OCI-LY7 (cell line): ENCODE data around the gene ITGAD. TPM values are rescaled to one million over a fixed set of nuclear protein-coding genes. Genes with fewer than 3 reads are reported as not detected.

Source experiments
- BruUV-seq: library from RNA; stranded (reverse); fragments of 400-500 nt; replicated peaks from 2 replicates; lab custom pipeline; 2021; lab: Mats Ljungman, UMichigan
- CTCF ChIA-PET: fragments of 300-600 bp; sonication (Branson Sonifier 250); formaldehyde crosslinking; loops from one replicate; lab custom pipeline; 2022; ENCODE audit warnings: antibody characterized with exemption; ENCODE audit not compliant: unreplicated experiment; lab: Charles Lee
- POLR2A ChIA-PET: fragments of 300-600 bp; sonication (Branson Sonifier 250); formaldehyde crosslinking; loops from one replicate; lab custom pipeline; 2022; ENCODE audit warnings: antibody characterized with exemption; lab: Charles Lee
- DNase-seq: peaks from one replicate; pipeline ENCODE4 v3.0.0-alpha.2; 2015; ENCODE audit warnings: low spot score
- H2AFZ ChIP-seq: fragments of 200-600 bp; sonication (generic), shearing (Covaris generic); 2 replicates; pipeline ENCODE4 v1.6.1; 2014; ENCODE audit warnings: mild to moderate bottlenecking, antibody characterized with exemption, low read length, moderate library complexity
- H3K27ac ChIP-seq: fragments of 200-600 bp; sonication (generic); 2 replicates; pipeline ENCODE4 v1.5.1; 2014; ENCODE audit warnings: mixed run types, low read depth, mild to moderate bottlenecking, moderate library complexity, low read length, inconsistent platforms; ENCODE audit not compliant: poor library complexity, severe bottlenecking
- H3K36me3 ChIP-seq: fragments of 200-600 bp; sonication (generic); 2 replicates; pipeline ENCODE4 v1.6.1; 2014; ENCODE audit warnings: mild to moderate bottlenecking, antibody characterized with exemption, low read length, moderate library complexity, mixed read lengths; ENCODE audit not compliant: insufficient read depth
- H3K4me1 ChIP-seq: fragments of 200-600 bp; sonication (generic); 2 replicates; pipeline ENCODE4 v1.5.1; 2014; ENCODE audit warnings: mild to moderate bottlenecking, low read length; ENCODE audit not compliant: insufficient read depth, poor library complexity, severe bottlenecking
- H3K4me2 ChIP-seq: fragments of 200-600 bp; sonication (generic); 2 replicates; pipeline ENCODE4 v1.6.1; 2014; ENCODE audit warnings: mild to moderate bottlenecking, low read length
- H3K4me3 ChIP-seq: fragments of 200-600 bp; sonication (generic); 2 replicates; pipeline ENCODE4 v1.5.1; 2014; ENCODE audit warnings: mild to moderate bottlenecking, low read depth, low read length; ENCODE audit not compliant: poor library complexity, severe bottlenecking
- H3K79me2 ChIP-seq: fragments of 200-600 bp; sonication (generic); 2 replicates; pipeline ENCODE4 v1.6.1; 2016; ENCODE audit warnings: low read depth, mild to moderate bottlenecking, low read length, moderate library complexity, mixed read lengths; ENCODE audit not compliant: insufficient read depth
- H3K9me2 ChIP-seq: fragments of 200-600 bp; sonication (generic); 2 replicates; pipeline ENCODE4 v1.6.1; 2016; ENCODE audit warnings: mild to moderate bottlenecking, low read length, mixed read lengths; ENCODE audit not compliant: insufficient read depth
- H3K9me3 ChIP-seq: fragments of 200-600 bp; sonication (generic); 2 replicates; pipeline ENCODE4 v1.6.1; 2014; ENCODE audit warnings: mild to moderate bottlenecking, mixed run types, low read length, mixed read lengths
- H4K20me1 ChIP-seq: fragments of 200-600 bp; sonication (generic); 2 replicates; pipeline ENCODE4 v1.6.1; 2014; ENCODE audit warnings: mild to moderate bottlenecking, antibody characterized with exemption, low read length, moderate library complexity, mixed read lengths; ENCODE audit not compliant: insufficient read depth
- EZH2phosphoT487 ChIP-seq: fragments of 200-600 bp; sonication (generic); IDR thresholded peaks from 2 replicates; pipeline ENCODE4 v1.6.1; 2018; ENCODE audit warnings: low read depth, borderline replicate concordance, mild to moderate bottlenecking, mixed run types, antibody characterized with exemption, low read length, moderate library complexity, mixed read lengths
- intact Hi-C: fragments of 100-400 bp; cut with micrococcal nuclease; formaldehyde crosslinking; loops from one replicate; pipeline ENCODE4 v1.10.0; 2022; ENCODE audit not compliant: unreplicated experiment
- total RNA-seq, 2 experiments: library from RNA; depleted of rRNA in 1 of 2; stranded (reverse); fragments of >200 nt in 1 of 2; shearing (Covaris generic) in 1 of 2; gene quantifications; 2 replicates each; pipeline ENCODE4 v1.2.3, GENCODE V29; 2014 to 2022
- TF ChIP-seq, protein P1 (sequence below): fragments of 200-600 bp; sonication (generic); conservative IDR thresholded peaks from 2 replicates; pipeline ENCODE4 v1.5.1; 2014; ENCODE audit warnings: mild to moderate bottlenecking, antibody characterized with exemption, low read length, moderate library complexity, mixed read lengths

ITGAD gene
- total RNA-seq, 2 experiments from 2014 or later: not detected

DNA sequence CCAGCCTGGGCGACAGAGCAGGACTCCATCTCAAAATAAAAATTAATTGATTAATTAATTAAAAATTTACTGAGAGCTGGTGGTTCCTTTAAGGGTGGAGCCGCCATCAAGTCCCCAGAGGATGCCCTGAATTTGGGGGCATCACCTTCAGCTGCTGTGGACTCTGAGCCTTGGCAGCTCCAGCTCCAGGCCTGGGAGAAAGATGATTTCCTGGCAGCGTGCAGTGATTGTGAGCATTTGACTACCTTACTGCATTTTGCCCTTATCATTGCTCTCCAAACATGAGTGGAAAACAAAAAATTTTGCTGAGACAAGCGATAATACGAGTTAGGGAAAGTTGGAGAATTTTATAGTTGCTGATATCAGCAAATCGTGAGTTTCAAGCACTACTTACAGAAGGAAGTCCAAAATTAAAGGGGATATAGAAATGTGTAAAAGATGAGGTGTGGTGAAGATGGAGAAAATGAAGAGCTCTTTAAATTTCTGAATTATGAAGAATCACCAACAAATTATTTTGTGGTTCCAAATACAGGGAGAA lies 2.6 kb upstream of the ITGAD start:
- no peak overlapping the region for H3K4me2 ChIP-seq
- DNase-seq: no peak
- no TSS peak for BruUV-seq
- intact Hi-C loops: no loop called here
- H2AFZ ChIP-seq: no peak overlapping the region
- H3K4me1 ChIP-seq: no peaks in the 10 kb centered on the region
- H3K4me3 ChIP-seq: no peak overlapping the region
- H4K20me1 ChIP-seq: no peaks in the 10 kb centered on the region
- H3K36me3 ChIP-seq: no peaks in the 10 kb centered on the region
- no peak overlapping the region for H3K27ac ChIP-seq
- no peaks in the 10 kb centered on the region for H3K9me2 ChIP-seq
- ChIA-PET POLR2A (interaction anchor here (0.5 kb wide), 1 partner anchor 114 kb away, joined by 3 read pairs; no protein-coding TSS in a partner anchor), CTCF (no interaction called here)
- no peaks in the 10 kb centered on the region for H3K9me3 ChIP-seq
- no peaks in the 10 kb centered on the region for H3K79me2 ChIP-seq
- no peak for TF ChIP-seq EZH2phosphoT487
- TF ChIP-seq, protein P1, sequence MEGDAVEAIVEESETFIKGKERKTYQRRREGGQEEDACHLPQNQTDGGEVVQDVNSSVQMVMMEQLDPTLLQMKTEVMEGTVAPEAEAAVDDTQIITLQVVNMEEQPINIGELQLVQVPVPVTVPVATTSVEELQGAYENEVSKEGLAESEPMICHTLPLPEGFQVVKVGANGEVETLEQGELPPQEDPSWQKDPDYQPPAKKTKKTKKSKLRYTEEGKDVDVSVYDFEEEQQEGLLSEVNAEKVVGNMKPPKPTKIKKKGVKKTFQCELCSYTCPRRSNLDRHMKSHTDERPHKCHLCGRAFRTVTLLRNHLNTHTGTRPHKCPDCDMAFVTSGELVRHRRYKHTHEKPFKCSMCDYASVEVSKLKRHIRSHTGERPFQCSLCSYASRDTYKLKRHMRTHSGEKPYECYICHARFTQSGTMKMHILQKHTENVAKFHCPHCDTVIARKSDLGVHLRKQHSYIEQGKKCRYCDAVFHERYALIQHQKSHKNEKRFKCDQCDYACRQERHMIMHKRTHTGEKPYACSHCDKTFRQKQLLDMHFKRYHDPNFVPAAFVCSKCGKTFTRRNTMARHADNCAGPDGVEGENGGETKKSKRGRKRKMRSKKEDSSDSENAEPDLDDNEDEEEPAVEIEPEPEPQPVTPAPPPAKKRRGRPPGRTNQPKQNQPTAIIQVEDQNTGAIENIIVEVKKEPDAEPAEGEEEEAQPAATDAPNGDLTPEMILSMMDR: no peak

DNA sequence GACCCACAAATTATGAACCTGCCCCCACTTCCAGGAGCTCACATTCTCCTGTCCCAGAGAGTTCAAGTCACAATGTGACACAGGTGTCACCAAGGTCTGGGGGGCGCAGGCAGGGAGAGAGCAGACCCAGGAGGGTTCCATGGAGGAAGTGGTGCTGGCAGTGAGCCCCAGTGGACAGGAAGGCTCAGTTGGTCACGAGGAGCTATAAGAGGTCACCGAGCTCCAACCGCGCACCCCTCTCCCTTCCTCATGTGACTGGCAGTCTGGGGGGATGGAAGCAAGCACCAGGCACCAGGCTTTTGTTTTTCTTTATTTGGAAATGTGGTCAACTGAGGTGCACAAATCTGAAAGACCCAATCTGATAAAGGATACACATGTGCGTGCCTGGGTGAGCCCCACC lies 2.5 kb downstream of the ITGAD start:
- no TSS peak for BruUV-seq
- H2AFZ ChIP-seq: no peak overlapping the region
- CTCF ChIA-PET: no interaction called here

DNA sequence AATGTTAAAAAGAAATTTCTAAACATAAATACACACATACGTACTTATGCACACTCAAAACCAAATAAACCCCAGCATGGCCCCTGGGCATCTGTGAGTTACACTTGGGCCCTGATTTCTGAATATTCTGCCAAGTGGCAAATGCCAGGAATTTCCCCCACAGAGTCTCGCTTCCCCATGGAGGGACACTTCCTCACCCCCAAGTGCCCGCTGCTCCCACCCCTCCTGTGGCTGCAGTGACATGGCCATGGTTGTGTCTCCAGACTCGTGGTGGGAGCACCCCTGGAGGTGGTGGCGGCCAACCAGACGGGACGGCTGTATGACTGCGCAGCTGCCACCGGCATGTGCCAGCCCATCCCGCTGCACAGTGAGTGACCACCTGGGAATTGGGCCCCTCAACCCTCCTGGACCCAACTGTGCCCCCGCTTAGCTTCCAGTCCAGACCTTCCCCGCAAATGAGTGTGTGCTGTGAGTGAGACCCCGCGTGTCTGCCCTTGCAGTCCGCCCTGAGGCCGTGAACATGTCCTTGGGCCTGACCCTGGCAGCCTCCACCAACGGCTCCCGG lies 4.0 kb downstream of the ITGAD start:
- ChIA-PET POLR2A (interaction anchor here (0.6 kb wide), 1 partner anchor 256 kb away, joined by 3 read pairs; no protein-coding TSS in a partner anchor), CTCF (no interaction called here)
- Histone ChIP-seq H3K36me3 (no peaks in the 10 kb centered on the region), H3K27ac (no peak overlapping the region), H4K20me1 (no peaks in the 10 kb centered on the region), H3K9me2 (no peaks in the 10 kb centered on the region), H2AFZ (no peak overlapping the region), H3K4me3 (no peak overlapping the region), H3K9me3 (no peaks in the 10 kb centered on the region), H3K4me1 (no peaks in the 10 kb centered on the region), H3K79me2 (no peaks in the 10 kb centered on the region), H3K4me2 (no peak overlapping the region)
- DNase-seq: no peak
- TF ChIP-seq, protein P1: no peak
- TF ChIP-seq EZH2phosphoT487: no peak
- intact Hi-C loops: no loop called here
- no TSS peak for BruUV-seq

More for the DNA sequence above, 2.5 kb downstream of the ITGAD start:
- no peaks in the 10 kb centered on the region for H3K9me2 ChIP-seq
- no peaks in the 10 kb centered on the region for H3K4me1 ChIP-seq
- no peaks in the 10 kb centered on the region for H3K36me3 ChIP-seq
- H3K27ac ChIP-seq: no peak overlapping the region
- no peak for DNase-seq
- H3K4me2 ChIP-seq: no peak overlapping the region
- H4K20me1 ChIP-seq: no peaks in the 10 kb centered on the region
- H3K79me2 ChIP-seq: no peaks in the 10 kb centered on the region
- H3K4me3 ChIP-seq: no peak overlapping the region
- no peaks in the 10 kb centered on the region for H3K9me3 ChIP-seq
- POLR2A ChIA-PET: no interaction called here
- TF ChIP-seq EZH2phosphoT487: no peak
- intact Hi-C loops: no loop called here
